Measurements from ENCODE around the gene NUBP2.

Gene NUBP2

GRCh38 chr16:1768061-1768766 lies 14.5 kb upstream of the NUBP2 start:
- DNase-seq (ENCODE audit: low read depth), result no peak
- H3K4me3 ChIP-seq (ENCODE audit: low read depth, low read length), result no peak overlapping the region
- no peak for TF ChIP-seq CTCF (IDR thresholded peaks at IDR 0.05; ENCODE audit: low read depth, low read length, missing control alignments)
- in situ Hi-C loops (cut with HindIII; ENCODE audit: low sequenced_read_pairs), result no loop called here

- no peak overlapping the region for H3K4me3 ChIP-seq (ENCODE audit: low read depth, low read length)
- TF ChIP-seq CTCF (IDR thresholded peaks at IDR 0.05; ENCODE audit: low read depth, low read length, missing control alignments), result no peak
- in situ Hi-C loops (cut with HindIII; ENCODE audit: low sequenced_read_pairs), result no loop called here
- no peak for DNase-seq (ENCODE audit: low read depth)
Observed at GRCh38 chr16:1768767-1769401, 13.9 kb upstream of the NUBP2 start.

GRCh38 chr16:1769402-1770300 lies 13.1 kb upstream of the NUBP2 start:
- TF ChIP-seq CTCF (IDR thresholded peaks at IDR 0.05; ENCODE audit: low read depth, low read length, missing control alignments), result no peak
- DNase-seq (ENCODE audit: low read depth), result no peak
- in situ Hi-C loops (cut with HindIII; ENCODE audit: low sequenced_read_pairs), result no loop called here
- peak overlapping the region; percentile 59 for H3K4me3 ChIP-seq (ENCODE audit: low read depth, low read length)

GRCh38 chr16:1770328-1771187 lies 12.2 kb upstream of the NUBP2 start:
- no peak for DNase-seq (ENCODE audit: low read depth)
- in situ Hi-C loops (cut with HindIII; ENCODE audit: low sequenced_read_pairs), result no loop called here
- no peak for TF ChIP-seq CTCF (IDR thresholded peaks at IDR 0.05; ENCODE audit: low read depth, low read length, missing control alignments)
- peak overlapping the region; percentile 59 for H3K4me3 ChIP-seq (ENCODE audit: low read depth, low read length)

- in situ Hi-C loops (cut with HindIII; ENCODE audit: low sequenced_read_pairs), result no loop called here
- H3K4me3 ChIP-seq (ENCODE audit: low read depth, low read length), result peak within 1 kb of the TSS; percentile 59
- DNase-seq (ENCODE audit: low read depth), result no peak
- TF ChIP-seq CTCF (IDR thresholded peaks at IDR 0.05; ENCODE audit: low read depth, low read length, missing control alignments), result no peak
Observed at GRCh38 chr16:1771188-1771863, 11.4 kb upstream of the NUBP2 start, which contains the start of gene NME3. NME3 (minus strand) TSS chr16:1771543; CDS start chr16:1771534, 9 bp downstream.

Data from astrocyte of the cerebellum (primary cell).